H1 (cell line): ENCODE data around the gene BRPF1. TPM values are rescaled to one million over a fixed set of nuclear protein-coding genes. Genes with fewer than 3 reads are reported as not detected.

Experiments
- CTCF ChIA-PET: fragments of 300-600 bp; sonication (Branson Sonifier 250); formaldehyde crosslinking; loops from one replicate; lab custom pipeline; 2021; ENCODE audit not compliant: partially characterized antibody; lab: Charles Lee
- POLR2A ChIA-PET: fragments of 300-600 bp; sonication (Branson Sonifier 250); formaldehyde crosslinking; loops from one replicate; lab custom pipeline; 2021; ENCODE audit warnings: inconsistent platforms; ENCODE audit not compliant: partially characterized antibody; lab: Charles Lee
- DNase-seq, 2 experiments: peaks; one replicate each; pipeline versions ENCODE4 v3.0.0 to v3.0.0-alpha.2; 2010 to 2022; ENCODE audit warnings: low spot score in 2 of 2, low read depth in 1 of 2, mixed read lengths in 1 of 2
- FAIRE-seq: peaks from 2 replicates; lab custom pipeline; 2011; peaks lifted over from hg19 to GRCh38; lab: Jason Lieb, UNC
- H2AFZ ChIP-seq: 2 replicates; pipeline ENCODE4 v1.8.1; 2012; ENCODE audit warnings: low read length, inconsistent platforms
- H2AK5ac ChIP-seq: 2 replicates; pipeline ENCODE4 v1.6.1; 2013; ENCODE audit warnings: low read depth, low read length
- H2BK120ac ChIP-seq: replicated peaks from 2 replicates; pipeline ENCODE3; 2013; ENCODE audit warnings: low read depth, low read length, inconsistent platforms
- H2BK12ac ChIP-seq: 2 replicates; pipeline ENCODE4 v1.6.1; 2013; ENCODE audit warnings: low read depth, low read length
- H2BK15ac ChIP-seq: 2 replicates; pipeline ENCODE4 v1.6.1; 2013; ENCODE audit warnings: low read length
- H2BK20ac ChIP-seq: 2 replicates; pipeline ENCODE4 v1.6.1; 2013; ENCODE audit warnings: low read length
- H2BK5ac ChIP-seq: 2 replicates; pipeline ENCODE4 v1.6.1; 2013; ENCODE audit warnings: low read depth, low read length
- H3K14ac ChIP-seq: 2 replicates; pipeline ENCODE4 v1.6.1; 2013; ENCODE audit warnings: inconsistent platforms; ENCODE audit not compliant: insufficient read length
- H3K18ac ChIP-seq: 2 replicates; pipeline ENCODE4 v1.6.1; 2013; ENCODE audit warnings: low read length; ENCODE audit errors: extremely low read depth
- H3K23ac ChIP-seq: 2 replicates; pipeline ENCODE4 v1.6.1; 2013; ENCODE audit warnings: inconsistent platforms; ENCODE audit not compliant: insufficient read length
- H3K23me2 ChIP-seq: 2 replicates; pipeline ENCODE4 v1.6.1; 2013; ENCODE audit warnings: low read depth, low read length
- H3K27ac ChIP-seq: 2 replicates; pipeline ENCODE4 v1.6.1; 2011; ENCODE audit warnings: low read depth, low read length, inconsistent platforms
- H3K27me3 ChIP-seq, 4 experiments: replicated peaks in 1 of 4; 1 replicate in 1 of 4; 2 replicates in 3 of 4; pipeline versions ENCODE4 v1.6.1 to v1.8.1; 2011 to 2013; ENCODE audit warnings: low read length in 3 of 4, mild to moderate bottlenecking in 3 of 4, inconsistent platforms in 2 of 4, mixed read lengths in 2 of 4, moderate library complexity in 1 of 4; ENCODE audit not compliant: control insufficient read depth in 3 of 4, insufficient read depth in 3 of 4; ENCODE audit errors: extremely low read depth in 1 of 4
- H3K36me3 ChIP-seq, 4 experiments: 2 replicates each; pipeline versions ENCODE4 v1.6.1 to v1.8.1; 2011 to 2013; ENCODE audit warnings: mild to moderate bottlenecking in 4 of 4, low read length in 3 of 4, moderate library complexity in 2 of 4, control low read depth in 1 of 4, inconsistent platforms in 1 of 4; ENCODE audit not compliant: insufficient read depth in 4 of 4, control insufficient read depth in 2 of 4
- H3K4ac ChIP-seq: replicated peaks from 2 replicates; pipeline ENCODE3; 2013; ENCODE audit warnings: low read length, low read depth, mixed read lengths, inconsistent platforms; ENCODE audit not compliant: insufficient read length
- H3K4me1 ChIP-seq, 4 experiments: replicated peaks in 1 of 4; 1 replicate in 1 of 4; 2 replicates in 3 of 4; pipeline versions ENCODE4 v1.6.1 to v1.8.1; 2011 to 2013; ENCODE audit warnings: low read length in 3 of 4, inconsistent platforms in 2 of 4, mixed read lengths in 1 of 4; ENCODE audit not compliant: insufficient read depth in 4 of 4, control insufficient read depth in 3 of 4
- H3K4me2 ChIP-seq, 2 experiments: 2 replicates each; pipeline versions ENCODE4 v1.6.1 to v1.8.1; 2011 to 2013; ENCODE audit warnings: low read depth in 2 of 2, low read length in 2 of 2, control low read depth in 1 of 2, inconsistent platforms in 1 of 2, mild to moderate bottlenecking in 1 of 2; ENCODE audit not compliant: insufficient read depth in 1 of 2
- H3K4me3 ChIP-seq, 4 experiments: fragments of 200-600, 300-600 bp in 1 of 4; sonication (generic), shearing (Covaris generic), sonication (Bioruptor Twin) in 1 of 4; 2 replicates each; pipeline versions ENCODE4 v1.5.1 to v1.8.1; 2011 to 2016; ENCODE audit warnings: low read length in 4 of 4, low read depth in 3 of 4, control low read depth in 2 of 4, inconsistent platforms in 2 of 4, mild to moderate bottlenecking in 2 of 4, mixed read lengths in 1 of 4, moderate library complexity in 1 of 4; ENCODE audit not compliant: insufficient read depth in 2 of 4; ENCODE audit errors: extremely low read depth in 1 of 4
- H3K56ac ChIP-seq: replicated peaks from 2 replicates; pipeline ENCODE3; 2013; ENCODE audit warnings: low read depth, mild to moderate bottlenecking, mixed read lengths, low read length, inconsistent platforms; ENCODE audit not compliant: insufficient read length
- H3K79me1 ChIP-seq: 2 replicates; pipeline ENCODE4 v1.6.1; 2013; ENCODE audit warnings: low read depth, low read length, control low read depth
- H3K79me2 ChIP-seq, 2 experiments: 2 replicates each; pipeline versions ENCODE4 v1.6.1 to v1.8.1; 2012 to 2013; ENCODE audit warnings: low read length in 2 of 2, mild to moderate bottlenecking in 2 of 2, inconsistent platforms in 1 of 2; ENCODE audit not compliant: insufficient read depth in 2 of 2, control insufficient read depth in 1 of 2
- H3K9ac ChIP-seq, 4 experiments: replicated peaks in 1 of 4; 1 replicate in 1 of 4; 2 replicates in 3 of 4; pipeline versions ENCODE4 v1.6.1 to v1.8.1; 2011 to 2013; ENCODE audit warnings: low read depth in 3 of 4, low read length in 3 of 4, control low read depth in 2 of 4, mild to moderate bottlenecking in 2 of 4, moderate library complexity in 2 of 4, inconsistent platforms in 1 of 4; ENCODE audit errors: extremely low read depth in 1 of 4
- H3K9me3 ChIP-seq, 2 experiments: 2 replicates each; pipeline versions ENCODE4 v1.6.1 to v1.8.1; 2012 to 2013; ENCODE audit warnings: mild to moderate bottlenecking in 2 of 2, moderate library complexity in 2 of 2, control low read depth in 1 of 2, inconsistent platforms in 1 of 2, low read depth in 1 of 2, low read length in 1 of 2, mixed read lengths in 1 of 2; ENCODE audit not compliant: insufficient read depth in 2 of 2
- H4K20me1 ChIP-seq, 2 experiments: replicated peaks in 1 of 2; 2 replicates each; pipeline versions ENCODE3 to v1.8.1; 2011 to 2013; ENCODE audit warnings: inconsistent platforms in 2 of 2, low read length in 2 of 2, mild to moderate bottlenecking in 1 of 2; ENCODE audit not compliant: insufficient read depth in 2 of 2, control insufficient read depth in 1 of 2
- H4K5ac ChIP-seq: 2 replicates; pipeline ENCODE4 v1.6.1; 2013; ENCODE audit warnings: low read length, low read depth, mixed read lengths, inconsistent platforms; ENCODE audit not compliant: insufficient read length
- H4K8ac ChIP-seq: 2 replicates; pipeline ENCODE4 v1.8.0; 2013; ENCODE audit warnings: mild to moderate bottlenecking, moderate library complexity, low read length, inconsistent platforms; ENCODE audit not compliant: insufficient read depth; ENCODE audit errors: extremely low read depth
- H4K91ac ChIP-seq: replicated peaks from 2 replicates; pipeline ENCODE3; 2013; ENCODE audit warnings: low read length, mixed read lengths, inconsistent platforms; ENCODE audit not compliant: insufficient read length
- BCL11A ChIP-seq, 2 experiments: IDR thresholded peaks; one replicate each; pipeline ENCODE4 v1.6.1; 2011; ENCODE audit warnings: low read depth in 2 of 2, low read length in 2 of 2, mild to moderate bottlenecking in 2 of 2
- CTBP2 ChIP-seq: IDR thresholded peaks from 2 replicates; pipeline ENCODE4 v1.7.0; 2011; ENCODE audit warnings: borderline replicate concordance, mild to moderate bottlenecking, moderate library complexity, mixed read lengths, low read length; ENCODE audit not compliant: insufficient read depth, insufficient read length
- NANOG ChIP-seq: IDR thresholded peaks from 2 replicates; pipeline ENCODE4 v1.6.1; 2011; ENCODE audit warnings: low read length, low read depth, mild to moderate bottlenecking, inconsistent platforms; ENCODE audit not compliant: insufficient read depth, poor library complexity, severe bottlenecking
- POLR2AphosphoS5 ChIP-seq: IDR thresholded peaks from 2 replicates; pipeline ENCODE4 v1.6.1; 2011; ENCODE audit warnings: low read depth, low read length
- WGBS, 2 experiments: shearing (Covaris generic) in 1 of 2; methylation state at CpG; one replicate each; pipeline versions ENCODE4 v1.1.6 to v1.1.7; 2013 to 2015; ENCODE audit warnings: low lambda C conversion rate in 2 of 2, mixed read lengths in 2 of 2, inconsistent platforms in 1 of 2, low coverage in 1 of 2, missing lambda C conversion rate in 1 of 2; ENCODE audit not compliant: insufficient replicate concordance in 2 of 2, insufficient coverage in 1 of 2, insufficient read length in 1 of 2; ENCODE audit errors: extremely low coverage in 1 of 2, missing lambda C conversion rate in 1 of 2; 5-methylcytosine and 5-hydroxymethylcytosine counted together
- polyA plus RNA-seq, 7 experiments: library from polyadenylated mRNA; depleted of rRNA in 3 of 7; stranded (reverse) in 5 of 7; unstranded in 2 of 7; fragments of >200 nt in 5 of 7; fragments of 200-250 nt in 2 of 7; gene quantifications; 1 replicate in 5 of 7; 2 replicates in 1 of 7; 4 replicates in 1 of 7; pipeline versions ENCODE4 v1.2.1 to v1.2.3, GENCODE V29; 2011 to 2013; ENCODE audit warnings: missing spikeins in 2 of 7, mixed read lengths in 2 of 7
- total RNA-seq: library from RNA; stranded (reverse); fragmentation: NEBNext Ultra II Directional; extraction: Animal tissue kit (Norgen Biotek cat#: 25700); gene quantifications from 2 replicates; pipeline ENCODE4 v1.2.1, GENCODE V29; 2021

BRPF1 gene
- total and polyA plus RNA-seq, 2 of the 8 experiments (the other 6 are each of a cell fraction or from before 2014, with no cell fraction given), result 11.3 to 21.7 TPM

DNA sequence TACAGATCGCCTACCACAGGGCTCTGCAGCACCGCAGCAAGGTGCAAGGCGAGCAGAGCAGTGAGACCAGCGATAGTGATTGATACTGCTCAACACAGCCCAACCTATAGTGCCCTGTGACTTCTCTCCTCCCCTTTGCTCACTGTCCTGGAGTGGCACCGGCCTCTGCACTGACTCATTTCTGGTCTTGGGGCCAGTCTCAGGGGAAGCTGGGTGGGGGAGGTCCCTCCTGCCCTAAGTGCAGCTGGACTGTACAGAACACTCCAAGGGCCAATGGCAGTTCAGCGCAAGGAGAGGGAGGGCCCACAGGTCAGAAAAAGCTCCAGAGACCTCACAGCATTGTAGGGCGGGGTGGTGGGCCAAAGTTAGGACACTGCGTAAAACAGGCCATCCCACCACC, 15.7 kb downstream of the BRPF1 start:
- DNase-seq (no peak), FAIRE-seq (no peak)
- 85% methylated on average over 5 of the region's 8 CpGs; no CpG with 5 or more reads in 1 of the 2 experiments for WGBS, 2 experiments
- peaks cover 0 to 11% of the 10 kb centered on the region in 2 experiments; a peak in 2 of 4 replicates for H3K79me2 ChIP-seq
- no peak overlapping the region for H4K8ac ChIP-seq
- no peak overlapping the region for H2BK15ac ChIP-seq
- H3K56ac ChIP-seq, result no peak overlapping the region
- no peak overlapping the region for H2BK120ac ChIP-seq
- no peak overlapping the region for H2BK20ac ChIP-seq
- no peak overlapping the region for H2AFZ ChIP-seq
- H2AK5ac ChIP-seq, result no peak overlapping the region
- H3K4me2 ChIP-seq, result no peak overlapping the region
- no peak overlapping the region for H4K91ac ChIP-seq
- no peak for TF ChIP-seq POLR2AphosphoS5
- no peak for TF ChIP-seq BCL11A (IDR thresholded peaks at IDR 0.05; ENCODE audit: low read depth in 2 of 2, low read length in 2 of 2)
- no peak for TF ChIP-seq CTBP2
- TF ChIP-seq NANOG, result no peak
- no peak overlapping the region for H3K27ac ChIP-seq
- CTCF ChIA-PET, result interaction anchor here (0.7 to 1.2 kb wide), 2 partner anchors 15 to 39 kb away, joined by 3 read pairs; no protein-coding TSS in a partner anchor
- H2BK12ac ChIP-seq, result no peak overlapping the region
- no peak overlapping the region for H3K18ac ChIP-seq
- H4K20me1 ChIP-seq, result peaks cover 0 to 6% of the 10 kb centered on the region in 2 experiments
- POLR2A ChIA-PET, result interaction anchor here (5.4 kb wide), 1 partner anchor 17 kb away, joined by 60 read pairs; the partner anchor contains the start of gene BRPF1
- no peak overlapping the region for H3K9ac ChIP-seq
- peaks cover 0 to 9% (median 6%) of the 10 kb centered on the region in 4 experiments; a peak in 4 of 7 replicates for H3K4me1 ChIP-seq
- no peaks in the 10 kb centered on the region for H3K27me3 ChIP-seq
- no peak overlapping the region for H3K4ac ChIP-seq
- no peak overlapping the region for H3K4me3 ChIP-seq
- peaks cover 7% of the 10 kb centered on the region for H3K79me1 ChIP-seq
- H2BK5ac ChIP-seq, result no peak overlapping the region
- no peaks in the 10 kb centered on the region for H3K9me3 ChIP-seq
- peaks cover 6% of the 10 kb centered on the region for H3K23me2 ChIP-seq
- peaks cover 40 to 73% (median 66%) of the 10 kb centered on the region in 4 experiments for H3K36me3 ChIP-seq
- no peak overlapping the region for H3K14ac ChIP-seq
- H3K23ac ChIP-seq, result no peak overlapping the region
- no peak overlapping the region for H4K5ac ChIP-seq
